Liver (tissue), 9 donors: Measurements from ENCODE around the gene ZNF860. TPM values are rescaled to one million over a fixed set of nuclear protein-coding genes. Genes with fewer than 3 reads are reported as not detected.

Experiments
- DNase-seq: peaks from one replicate; pipeline ENCODE4 v3.0.0-alpha.2; 2017; ENCODE audit warnings: low spot score
- H3K27ac ChIP-seq, 2 donors: one replicate each; pipeline ENCODE4 v1.7.0; 2013; ENCODE audit warnings: inconsistent platforms in 2 of 2, low read length in 2 of 2, control low read depth in 1 of 2, low read depth in 1 of 2, mild to moderate bottlenecking in 1 of 2
- H3K27me3 ChIP-seq, 4 donors: one replicate each; pipeline versions ENCODE4 v1.6.1 to v1.7.0; 2013; ENCODE audit warnings: low read length in 3 of 4, inconsistent platforms in 1 of 4, mild to moderate bottlenecking in 1 of 4, moderate library complexity in 1 of 4; ENCODE audit not compliant: control insufficient read depth in 4 of 4, insufficient read depth in 4 of 4
- H3K36me3 ChIP-seq, 4 donors: one replicate each; pipeline versions ENCODE4 v1.6.1 to v1.7.0; 2013; ENCODE audit warnings: low read length in 3 of 4, mild to moderate bottlenecking in 3 of 4, low read depth in 1 of 4, moderate library complexity in 1 of 4; ENCODE audit not compliant: control insufficient read depth in 4 of 4, insufficient read depth in 3 of 4
- H3K4me1 ChIP-seq, 4 donors: one replicate each; pipeline versions ENCODE4 v1.6.1 to v1.7.0; 2013; ENCODE audit warnings: low read length in 3 of 4, mild to moderate bottlenecking in 3 of 4, moderate library complexity in 1 of 4; ENCODE audit not compliant: control insufficient read depth in 4 of 4, insufficient read depth in 4 of 4
- H3K4me3 ChIP-seq, 3 donors: one replicate each; pipeline versions ENCODE4 v1.6.1 to v1.7.0; 2013; ENCODE audit warnings: low read length in 3 of 3, control low read depth in 1 of 3, low read depth in 1 of 3, mild to moderate bottlenecking in 1 of 3
- H3K9ac ChIP-seq, 2 donors: one replicate each; pipeline ENCODE4 v1.7.0; 2013; ENCODE audit warnings: low read length in 2 of 2, mild to moderate bottlenecking in 2 of 2, moderate library complexity in 2 of 2, control low read depth in 1 of 2, low read depth in 1 of 2
- H3K9me3 ChIP-seq, 4 donors: one replicate each; pipeline versions ENCODE4 v1.6.1 to v1.7.0; 2013; ENCODE audit warnings: low read length in 3 of 4; ENCODE audit not compliant: control insufficient read depth in 4 of 4
- EGR1 ChIP-seq, 2 donors: IDR thresholded peaks; 2 replicates each; pipeline ENCODE4 v1.6.1; 2016 to 2018; ENCODE audit warnings: antibody characterized with exemption in 2 of 2, low read depth in 2 of 2
- FOXA1 ChIP-seq: IDR thresholded peaks from 2 replicates; pipeline ENCODE4 v1.6.1; 2016; ENCODE audit warnings: antibody characterized with exemption
- FOXA2 ChIP-seq: IDR thresholded peaks from 2 replicates; pipeline ENCODE4 v1.6.1; 2016; ENCODE audit warnings: antibody characterized with exemption
- GABPA ChIP-seq, 2 donors: IDR thresholded peaks in 1 of 2; conservative IDR thresholded peaks in 1 of 2; 2 replicates each; pipeline ENCODE4 v1.6.1; 2016; ENCODE audit warnings: antibody characterized with exemption in 2 of 2, mild to moderate bottlenecking in 1 of 2, moderate library complexity in 1 of 2
- HNF4A ChIP-seq, 2 donors: conservative IDR thresholded peaks; 2 replicates each; pipeline ENCODE4 v1.6.1; 2016; ENCODE audit warnings: antibody characterized with exemption in 2 of 2, mild to moderate bottlenecking in 2 of 2
- HNF4G ChIP-seq: IDR thresholded peaks from 2 replicates; pipeline ENCODE4 v1.6.1; 2016; ENCODE audit warnings: antibody characterized with exemption
- JUND ChIP-seq, 2 donors: IDR thresholded peaks; 2 replicates each; pipeline ENCODE4 v1.6.1; 2016; ENCODE audit warnings: antibody characterized with exemption in 2 of 2
- NR2F2 ChIP-seq: IDR thresholded peaks from 2 replicates; pipeline ENCODE4 v1.6.1; 2016; ENCODE audit warnings: antibody characterized with exemption
- RAD21 ChIP-seq, 2 donors: IDR thresholded peaks; 2 replicates each; pipeline ENCODE4 v1.6.1; 2016; ENCODE audit warnings: antibody characterized with exemption in 2 of 2, mild to moderate bottlenecking in 2 of 2
- RXRA ChIP-seq, 2 donors: IDR thresholded peaks; 2 replicates each; pipeline ENCODE4 v1.6.1; 2017 to 2018; ENCODE audit warnings: antibody characterized with exemption in 2 of 2, mild to moderate bottlenecking in 1 of 2
- SP1 ChIP-seq: IDR thresholded peaks from 2 replicates; pipeline ENCODE4 v1.6.1; 2018; ENCODE audit warnings: antibody characterized with exemption, mild to moderate bottlenecking
- TAF1 ChIP-seq: conservative IDR thresholded peaks from 2 replicates; pipeline ENCODE4 v1.6.1; 2016; ENCODE audit warnings: antibody characterized with exemption, mild to moderate bottlenecking
- YY1 ChIP-seq: IDR thresholded peaks from 2 replicates; pipeline ENCODE4 v1.6.1; 2016; ENCODE audit warnings: antibody characterized with exemption, mild to moderate bottlenecking
- WGBS: extraction: QIAGEN DNeasy Blood & Tissue Kit; methylation state at CpG from one replicate; pipeline ENCODE4 v1.1.7; 2013; 5-methylcytosine and 5-hydroxymethylcytosine counted together
- polyA plus RNA-seq, 2 donors: library from polyadenylated mRNA; stranded (reverse) in 1 of 2; unstranded in 1 of 2; fragments of 200-250 nt in 1 of 2; fragments of >200 nt in 1 of 2; fragmentation: Nextera tagmentation in 1 of 2; extraction: Ambion mirVana in 1 of 2; gene quantifications; one replicate each; pipeline versions ENCODE4 v1.2.1 to v1.2.3, GENCODE V29; 2013 to 2015
- total RNA-seq, 2 donors: library from RNA; depleted of rRNA; stranded (reverse); fragments of >200 nt; gene quantifications; one replicate each; pipeline ENCODE4 v1.2.3, GENCODE V29; 2014
- TF ChIP-seq, protein P1 (sequence below): IDR thresholded peaks from 2 replicates; pipeline ENCODE4 v1.6.1; 2016; ENCODE audit warnings: antibody characterized with exemption
- TF ChIP-seq, protein P2 (sequence below): IDR thresholded peaks from 2 replicates; pipeline ENCODE4 v1.6.1; 2016; ENCODE audit warnings: antibody characterized with exemption
- TF ChIP-seq, protein P3 (sequence below): IDR thresholded peaks from 2 replicates; pipeline ENCODE4 v1.6.1; 2016; ENCODE audit warnings: antibody characterized with exemption
- TF ChIP-seq, protein P4 (sequence below): IDR thresholded peaks from 2 replicates; pipeline ENCODE4 v1.6.1; 2016; ENCODE audit warnings: antibody characterized with exemption, mild to moderate bottlenecking
- TF ChIP-seq, protein P5 (sequence below): fragments of 150-350 bp; IDR thresholded peaks from 2 replicates; pipeline ENCODE4 v1.5.1; 2017; ENCODE audit warnings: improper control_type of control experiment, low read depth, low read length; ENCODE audit not compliant: missing input control
- donor health status: healthy.
- donor health status: healthy.
- donor health status: healthy.
- donor health status: healthy.
- donor health status: healthy.

The ZNF860 gene
- total and polyA plus RNA-seq, 4 donors, result 0.10 to 0.42 (median 0.17) TPM; not detected in 1

DNA sequence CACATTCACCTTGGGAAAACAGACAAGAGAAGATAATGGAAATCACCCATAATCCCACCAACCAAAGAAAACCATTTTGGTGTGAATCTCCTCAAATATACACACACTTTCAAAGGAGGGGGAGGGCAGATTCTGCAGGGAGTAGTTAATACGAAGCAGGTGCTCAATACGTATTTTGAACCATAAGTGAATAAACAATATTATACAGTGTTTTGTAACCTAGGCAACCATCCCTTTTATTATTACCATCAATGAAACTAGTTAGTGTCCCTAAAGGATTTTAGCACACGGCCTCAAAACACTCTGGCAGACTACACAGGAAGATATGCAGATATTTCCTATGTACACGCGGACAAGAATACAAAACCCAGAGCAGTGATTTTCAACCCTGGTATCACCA lies 6.6 kb upstream of the ZNF860 start:
- H3K9me3 ChIP-seq, result no peaks in the 10 kb centered on the region
- no peak overlapping the region for H3K9ac ChIP-seq
- H3K4me3 ChIP-seq, result no peak overlapping the region
- no peak overlapping the region for H3K27ac ChIP-seq
- no peak for DNase-seq
- no peak for TF ChIP-seq EGR1 (IDR thresholded peaks at IDR 0.05; ENCODE audit: low read depth in 2 of 2)
- TF ChIP-seq GABPA (IDR thresholded peaks at IDR 0.05 in 1 of 2, conservative IDR thresholded peaks at IDR 0.05 in 1 of 2), result no peak
- TF ChIP-seq RXRA (IDR thresholded peaks at IDR 0.05), result no peak
- TF ChIP-seq HNF4A (conservative IDR thresholded peaks at IDR 0.05), result no peak
- TF ChIP-seq, protein P1, sequence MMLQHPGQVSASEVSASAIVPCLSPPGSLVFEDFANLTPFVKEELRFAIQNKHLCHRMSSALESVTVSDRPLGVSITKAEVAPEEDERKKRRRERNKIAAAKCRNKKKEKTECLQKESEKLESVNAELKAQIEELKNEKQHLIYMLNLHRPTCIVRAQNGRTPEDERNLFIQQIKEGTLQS, result no peak
- no peak for TF ChIP-seq YY1
- TF ChIP-seq, protein P2, sequence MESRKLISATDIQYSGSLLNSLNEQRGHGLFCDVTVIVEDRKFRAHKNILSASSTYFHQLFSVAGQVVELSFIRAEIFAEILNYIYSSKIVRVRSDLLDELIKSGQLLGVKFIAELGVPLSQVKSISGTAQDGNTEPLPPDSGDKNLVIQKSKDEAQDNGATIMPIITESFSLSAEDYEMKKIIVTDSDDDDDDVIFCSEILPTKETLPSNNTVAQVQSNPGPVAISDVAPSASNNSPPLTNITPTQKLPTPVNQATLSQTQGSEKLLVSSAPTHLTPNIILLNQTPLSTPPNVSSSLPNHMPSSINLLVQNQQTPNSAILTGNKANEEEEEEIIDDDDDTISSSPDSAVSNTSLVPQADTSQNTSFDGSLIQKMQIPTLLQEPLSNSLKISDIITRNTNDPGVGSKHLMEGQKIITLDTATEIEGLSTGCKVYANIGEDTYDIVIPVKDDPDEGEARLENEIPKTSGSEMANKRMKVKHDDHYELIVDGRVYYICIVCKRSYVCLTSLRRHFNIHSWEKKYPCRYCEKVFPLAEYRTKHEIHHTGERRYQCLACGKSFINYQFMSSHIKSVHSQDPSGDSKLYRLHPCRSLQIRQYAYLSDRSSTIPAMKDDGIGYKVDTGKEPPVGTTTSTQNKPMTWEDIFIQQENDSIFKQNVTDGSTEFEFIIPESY, result no peak
- TF ChIP-seq, protein P3, sequence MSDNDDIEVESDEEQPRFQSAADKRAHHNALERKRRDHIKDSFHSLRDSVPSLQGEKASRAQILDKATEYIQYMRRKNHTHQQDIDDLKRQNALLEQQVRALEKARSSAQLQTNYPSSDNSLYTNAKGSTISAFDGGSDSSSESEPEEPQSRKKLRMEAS, result no peak
- no peak for TF ChIP-seq HNF4G
- no peak for TF ChIP-seq JUND (IDR thresholded peaks at IDR 0.05)
- no peak for TF ChIP-seq RAD21 (IDR thresholded peaks at IDR 0.05)
- no peak for TF ChIP-seq SP1
- no peak for TF ChIP-seq FOXA1
- TF ChIP-seq NR2F2, result no peak
- no peaks in the 10 kb centered on the region for H3K36me3 ChIP-seq
- H3K4me1 ChIP-seq, result no peaks in the 10 kb centered on the region
- 73% methylated on average over 5 of the region's 5 CpGs for WGBS
- H3K27me3 ChIP-seq, result peaks cover 0 to 8% (median 3%) of the 10 kb centered on the region in 4 donors

DNA sequence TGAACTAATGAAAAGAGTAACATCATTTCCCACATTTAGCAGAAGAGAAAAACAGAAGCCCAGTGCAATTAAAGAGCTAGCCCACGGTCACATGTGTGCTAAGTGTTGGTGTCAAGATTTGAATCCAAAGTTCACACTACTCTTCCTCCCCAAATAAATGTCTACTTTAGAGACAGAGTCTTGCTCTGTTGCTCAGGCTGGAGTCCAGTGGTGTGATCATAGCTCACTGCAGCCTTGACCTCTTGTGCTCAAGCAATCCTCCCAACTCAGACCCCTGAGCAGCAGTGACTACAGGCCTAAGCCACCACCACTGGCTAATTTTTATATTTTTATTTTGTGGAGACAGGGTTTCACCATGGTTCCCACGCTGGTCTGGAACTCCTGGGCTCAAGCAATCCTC lies 5.2 kb upstream of the ZNF860 start:
- DNase-seq, result no peak
- Histone ChIP-seq H3K27me3 (peaks cover 0 to 10% (median 3%) of the 10 kb centered on the region in 4 donors), H3K4me3 (no peak overlapping the region), H3K4me1 (peaks cover 0 to 12% (median 9%) of the 10 kb centered on the region in 4 donors), H3K9me3 (no peaks in the 10 kb centered on the region), H3K36me3 (no peaks in the 10 kb centered on the region), H3K9ac (no peak overlapping the region), H3K27ac (no peak overlapping the region)
- WGBS, result 89% methylated on average over 2 of the region's 2 CpGs
- TF ChIP-seq, protein P2, result no peak
- TF ChIP-seq, protein P1, result no peak
- TF ChIP-seq FOXA1, result no peak
- TF ChIP-seq JUND (IDR thresholded peaks at IDR 0.05), result no peak
- TF ChIP-seq, protein P4, sequence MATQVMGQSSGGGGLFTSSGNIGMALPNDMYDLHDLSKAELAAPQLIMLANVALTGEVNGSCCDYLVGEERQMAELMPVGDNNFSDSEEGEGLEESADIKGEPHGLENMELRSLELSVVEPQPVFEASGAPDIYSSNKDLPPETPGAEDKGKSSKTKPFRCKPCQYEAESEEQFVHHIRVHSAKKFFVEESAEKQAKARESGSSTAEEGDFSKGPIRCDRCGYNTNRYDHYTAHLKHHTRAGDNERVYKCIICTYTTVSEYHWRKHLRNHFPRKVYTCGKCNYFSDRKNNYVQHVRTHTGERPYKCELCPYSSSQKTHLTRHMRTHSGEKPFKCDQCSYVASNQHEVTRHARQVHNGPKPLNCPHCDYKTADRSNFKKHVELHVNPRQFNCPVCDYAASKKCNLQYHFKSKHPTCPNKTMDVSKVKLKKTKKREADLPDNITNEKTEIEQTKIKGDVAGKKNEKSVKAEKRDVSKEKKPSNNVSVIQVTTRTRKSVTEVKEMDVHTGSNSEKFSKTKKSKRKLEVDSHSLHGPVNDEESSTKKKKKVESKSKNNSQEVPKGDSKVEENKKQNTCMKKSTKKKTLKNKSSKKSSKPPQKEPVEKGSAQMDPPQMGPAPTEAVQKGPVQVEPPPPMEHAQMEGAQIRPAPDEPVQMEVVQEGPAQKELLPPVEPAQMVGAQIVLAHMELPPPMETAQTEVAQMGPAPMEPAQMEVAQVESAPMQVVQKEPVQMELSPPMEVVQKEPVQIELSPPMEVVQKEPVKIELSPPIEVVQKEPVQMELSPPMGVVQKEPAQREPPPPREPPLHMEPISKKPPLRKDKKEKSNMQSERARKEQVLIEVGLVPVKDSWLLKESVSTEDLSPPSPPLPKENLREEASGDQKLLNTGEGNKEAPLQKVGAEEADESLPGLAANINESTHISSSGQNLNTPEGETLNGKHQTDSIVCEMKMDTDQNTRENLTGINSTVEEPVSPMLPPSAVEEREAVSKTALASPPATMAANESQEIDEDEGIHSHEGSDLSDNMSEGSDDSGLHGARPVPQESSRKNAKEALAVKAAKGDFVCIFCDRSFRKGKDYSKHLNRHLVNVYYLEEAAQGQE, result no peak
- TF ChIP-seq HNF4A (conservative IDR thresholded peaks at IDR 0.05), result no peak
- TF ChIP-seq, protein P3, result no peak
- TF ChIP-seq RXRA (IDR thresholded peaks at IDR 0.05), result no peak
- no peak for TF ChIP-seq NR2F2
- no peak for TF ChIP-seq RAD21 (IDR thresholded peaks at IDR 0.05)
- no peak for TF ChIP-seq TAF1
- no peak for TF ChIP-seq YY1
- TF ChIP-seq, protein P5, sequence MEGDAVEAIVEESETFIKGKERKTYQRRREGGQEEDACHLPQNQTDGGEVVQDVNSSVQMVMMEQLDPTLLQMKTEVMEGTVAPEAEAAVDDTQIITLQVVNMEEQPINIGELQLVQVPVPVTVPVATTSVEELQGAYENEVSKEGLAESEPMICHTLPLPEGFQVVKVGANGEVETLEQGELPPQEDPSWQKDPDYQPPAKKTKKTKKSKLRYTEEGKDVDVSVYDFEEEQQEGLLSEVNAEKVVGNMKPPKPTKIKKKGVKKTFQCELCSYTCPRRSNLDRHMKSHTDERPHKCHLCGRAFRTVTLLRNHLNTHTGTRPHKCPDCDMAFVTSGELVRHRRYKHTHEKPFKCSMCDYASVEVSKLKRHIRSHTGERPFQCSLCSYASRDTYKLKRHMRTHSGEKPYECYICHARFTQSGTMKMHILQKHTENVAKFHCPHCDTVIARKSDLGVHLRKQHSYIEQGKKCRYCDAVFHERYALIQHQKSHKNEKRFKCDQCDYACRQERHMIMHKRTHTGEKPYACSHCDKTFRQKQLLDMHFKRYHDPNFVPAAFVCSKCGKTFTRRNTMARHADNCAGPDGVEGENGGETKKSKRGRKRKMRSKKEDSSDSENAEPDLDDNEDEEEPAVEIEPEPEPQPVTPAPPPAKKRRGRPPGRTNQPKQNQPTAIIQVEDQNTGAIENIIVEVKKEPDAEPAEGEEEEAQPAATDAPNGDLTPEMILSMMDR, result no peak
- no peak for TF ChIP-seq EGR1 (IDR thresholded peaks at IDR 0.05; ENCODE audit: low read depth in 2 of 2)
- TF ChIP-seq GABPA (IDR thresholded peaks at IDR 0.05 in 1 of 2, conservative IDR thresholded peaks at IDR 0.05 in 1 of 2), result no peak
- TF ChIP-seq FOXA2, result no peak
- TF ChIP-seq SP1, result no peak
